Measurements from ENCODE around the gene OAS3.

Gene OAS3

GRCh38 chr12:113016796-113017195 lies 78.5 kb downstream of the OAS3 start:
- no peak for DNase-seq (ENCODE audit: low read depth in 2 of 2)

GRCh38 chr12:113019025-113019424 lies 80.8 kb downstream of the OAS3 start:
- no peak for DNase-seq (ENCODE audit: low read depth in 2 of 2)

- DNase-seq (ENCODE audit: low read depth in 2 of 2): no peak
These were observed 83.2 kb downstream of the OAS3 start for GRCh38 chr12:113021500-113021899.

All from stimulated activated CD4-positive, alpha-beta T cell treated with anti-CD3 and anti-CD28 coated beads, Interleukin-1b, Interleukin-23, amount 100 ng/mL, for 4 hours (primary cell).